MM.1S (cell line): ENCODE results near the gene PUSL1.

Experiments
- CTCF ChIP-seq: fragments of 300-600 bp; sonication (generic); IDR thresholded peaks from 2 replicates; pipeline ENCODE4 v1.5.1; 2016; ENCODE audit warnings: antibody characterized with exemption, low read length, mixed read lengths
- EZH2 ChIP-seq: fragments of 300-600 bp; sonication (generic); optimal IDR thresholded peaks from 2 replicates; pipeline ENCODE3; 2017; ENCODE audit warnings: low read depth, mild to moderate bottlenecking, antibody characterized with exemption, low read length, mixed read lengths
- EZH2phosphoT487 ChIP-seq: fragments of 300-600 bp; sonication (generic); IDR thresholded peaks from 2 replicates; pipeline ENCODE4 v1.6.1; 2018; ENCODE audit warnings: antibody characterized with exemption, low read length

- no peak; the same call in 1 of the 2 replicates for TF ChIP-seq CTCF
- no peak for TF ChIP-seq EZH2
- TF ChIP-seq EZH2phosphoT487 = no peak
Measured at GRCh38 chr1:1272341-1273208, 35.8 kb upstream of the PUSL1 start.
